ENCODE measurements around the gene NELL2. TPM values are rescaled to one million over a fixed set of nuclear protein-coding genes. Genes with fewer than 3 reads are reported as not detected.

The NELL2 gene
- total RNA-seq, 1 experiment from 2014 or later = 1.1 TPM

DNA sequence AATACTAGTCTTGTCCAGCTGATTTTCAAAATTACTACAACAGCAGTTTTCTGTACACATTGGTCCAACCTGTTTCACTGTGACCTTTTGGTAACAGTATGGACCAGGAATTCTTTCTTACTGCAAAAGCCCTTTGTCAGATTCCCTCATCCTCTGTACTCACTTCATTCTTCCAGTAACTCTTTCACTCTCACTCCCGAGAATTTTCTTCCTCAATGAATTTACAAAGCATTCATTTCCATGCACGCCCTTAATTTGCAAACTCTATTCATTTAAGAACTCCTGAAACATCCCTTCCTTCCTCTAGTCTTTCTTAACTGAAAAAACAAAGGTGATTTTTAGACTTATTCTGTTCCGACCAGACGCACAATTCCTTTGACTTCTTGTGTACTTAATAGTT, 238.2 kb downstream of the NELL2 start:
- no peak overlapping the region for H3K4me3 ChIP-seq (replicated peaks in 1 of 2; ENCODE audit: low read depth in 1 of 2, low read length in 2 of 2)
- no peak overlapping the region for H3K9ac ChIP-seq (ENCODE audit: low read length)
- H3K9me2 ChIP-seq (ENCODE audit: insufficient read depth) = no peaks in the 10 kb centered on the region
- intact Hi-C loops (cut with micrococcal nuclease) = no loop called here
- H3K36me3 ChIP-seq (ENCODE audit: control insufficient read depth in 1 of 2, insufficient read depth in 2 of 2, low read length in 2 of 2) = no peaks in the 10 kb centered on the region
- ATAC-seq = no peak
- H4K20me1 ChIP-seq (ENCODE audit: insufficient read depth) = no peaks in the 10 kb centered on the region
- H3K4me2 ChIP-seq (ENCODE audit: low read length) = no peak overlapping the region
- POLR2A ChIA-PET = no interaction called here
- H3K27ac ChIP-seq (ENCODE audit: low read depth, low read length) = no peak overlapping the region
- H3K4me1 ChIP-seq (ENCODE audit: control insufficient read depth in 1 of 2, insufficient read depth in 2 of 2, low read length in 2 of 2) = no peaks in the 10 kb centered on the region
- no peaks in the 10 kb centered on the region for H3K9me3 ChIP-seq (ENCODE audit: control insufficient read depth in 1 of 2, insufficient read depth in 1 of 2, low read depth in 1 of 2, low read length in 2 of 2)
- BruUV-seq (replicated peaks) = no TSS peak
- CTCF ChIA-PET = no interaction called here
- RAD21 ChIA-PET (ENCODE audit: low non-redundant PET in 1 of 2, low total read pairs in 2 of 2, uncharacterized antibody in 2 of 2, unreplicated experiment in 2 of 2) = no interaction called here
- no peak for TF ChIP-seq MAX (IDR thresholded peaks at IDR 0.05)
- TF ChIP-seq EZH2phosphoT487 (IDR thresholded peaks at IDR 0.05; ENCODE audit: borderline replicate concordance) = no peak
- no peak for TF ChIP-seq POLR2A (IDR thresholded peaks at IDR 0.05; ENCODE audit: borderline replicate concordance, extremely low read depth, insufficient read depth, insufficient read length)
- no peak for TF ChIP-seq YY1 (IDR thresholded peaks at IDR 0.05; ENCODE audit: extremely low read depth, insufficient replicate concordance, low read depth, low read length)
- H3K27me3 ChIP-seq (ENCODE audit: insufficient read depth, low read length) = no peaks in the 10 kb centered on the region; the same call in 1 of the 2 replicates
- no peak for DNase-seq (ENCODE audit: low read depth, low spot score)
- no peaks in the 10 kb centered on the region for H3K79me2 ChIP-seq (ENCODE audit: insufficient read depth, low read length)
- H2AFZ ChIP-seq (ENCODE audit: low read depth, low read length, poor library complexity, severe bottlenecking) = no peak overlapping the region

DNA sequence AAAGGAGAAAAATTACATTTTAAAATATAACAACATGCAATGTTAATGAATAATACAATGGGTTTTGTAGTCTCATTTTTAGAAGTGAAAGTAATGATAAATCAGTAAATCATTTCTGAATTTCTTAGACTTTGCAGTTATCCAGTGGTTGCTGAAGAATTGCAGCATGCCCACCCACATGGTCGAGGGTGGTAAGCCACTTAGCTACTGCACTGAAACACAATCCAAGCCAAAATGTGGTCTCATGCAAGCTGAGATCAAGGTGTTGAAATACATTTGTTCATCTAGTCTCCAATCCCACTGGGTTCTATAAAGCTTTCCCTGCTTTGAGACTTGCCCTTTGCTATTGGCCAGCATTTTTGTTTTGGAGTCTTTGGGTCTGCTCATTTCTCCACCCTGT, 247.9 kb downstream of the NELL2 start:
- H3K36me3 ChIP-seq (ENCODE audit: control insufficient read depth in 1 of 2, insufficient read depth in 2 of 2, low read length in 2 of 2) = no peaks in the 10 kb centered on the region
- H3K9ac ChIP-seq (ENCODE audit: low read length) = no peak overlapping the region
- no peak overlapping the region for H3K4me2 ChIP-seq (ENCODE audit: low read length)
- no peaks in the 10 kb centered on the region for H3K27me3 ChIP-seq (ENCODE audit: insufficient read depth, low read length)
- no peak overlapping the region for H3K27ac ChIP-seq (ENCODE audit: low read depth, low read length)
- no peak overlapping the region for H2AFZ ChIP-seq (ENCODE audit: low read depth, low read length, poor library complexity, severe bottlenecking)
- H3K9me3 ChIP-seq (ENCODE audit: control insufficient read depth in 1 of 2, insufficient read depth in 1 of 2, low read depth in 1 of 2, low read length in 2 of 2) = no peaks in the 10 kb centered on the region
- ChIA-PET POLR2A (no interaction called here), RAD21 (ENCODE audit: low non-redundant PET in 1 of 2, low total read pairs in 2 of 2, uncharacterized antibody in 2 of 2, unreplicated experiment in 2 of 2) (no interaction called here), CTCF (no interaction called here)
- no peak for DNase-seq (ENCODE audit: low read depth, low spot score)
- intact Hi-C loops (cut with micrococcal nuclease) = no loop called here
- H3K4me3 ChIP-seq (replicated peaks in 1 of 2; ENCODE audit: low read depth in 1 of 2, low read length in 2 of 2) = no peak overlapping the region
- no peaks in the 10 kb centered on the region for H4K20me1 ChIP-seq (ENCODE audit: insufficient read depth)
- no peaks in the 10 kb centered on the region for H3K4me1 ChIP-seq (ENCODE audit: control insufficient read depth in 1 of 2, insufficient read depth in 2 of 2, low read length in 2 of 2)
- H3K79me2 ChIP-seq (ENCODE audit: insufficient read depth, low read length) = no peaks in the 10 kb centered on the region
- H3K9me2 ChIP-seq (ENCODE audit: insufficient read depth) = no peaks in the 10 kb centered on the region; the same call in 1 of the 2 replicates
- ATAC-seq = no peak
- no TSS peak for BruUV-seq (replicated peaks)
- TF ChIP-seq SP1 (IDR thresholded peaks at IDR 0.05; ENCODE audit: low read depth) (no peak), SRF (IDR thresholded peaks at IDR 0.05; ENCODE audit: low read depth) (no peak), JUND (IDR thresholded peaks at IDR 0.05) (no peak), EZH2 (IDR thresholded peaks at IDR 0.05) (no peak), CTCF (IDR thresholded peaks at IDR 0.05 in 2 of 3, conservative IDR thresholded peaks at IDR 0.05 in 1 of 3; ENCODE audit: borderline replicate concordance in 1 of 3, insufficient read depth in 1 of 3, low read depth in 2 of 3, low read length in 2 of 3) (no peak), YY1 (IDR thresholded peaks at IDR 0.05; ENCODE audit: extremely low read depth, insufficient replicate concordance, low read depth, low read length) (no peak), ELF1 (IDR thresholded peaks at IDR 0.05; ENCODE audit: borderline replicate concordance, low read depth) (no peak), FOSL1 (IDR thresholded peaks at IDR 0.05; ENCODE audit: low read depth) (no peak), RAD21 (IDR thresholded peaks at IDR 0.05; ENCODE audit: low read depth) (no peak), ZNF274 (IDR thresholded peaks at IDR 0.05; ENCODE audit: low read depth, low read length) (no peak), EZH2phosphoT487 (IDR thresholded peaks at IDR 0.05; ENCODE audit: borderline replicate concordance) (no peak), CBX3 (IDR thresholded peaks at IDR 0.05; ENCODE audit: low read depth) (no peak), ZFX (IDR thresholded peaks at IDR 0.05) (no peak)
- TF ChIP-seq, protein P1, sequence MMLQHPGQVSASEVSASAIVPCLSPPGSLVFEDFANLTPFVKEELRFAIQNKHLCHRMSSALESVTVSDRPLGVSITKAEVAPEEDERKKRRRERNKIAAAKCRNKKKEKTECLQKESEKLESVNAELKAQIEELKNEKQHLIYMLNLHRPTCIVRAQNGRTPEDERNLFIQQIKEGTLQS (IDR thresholded peaks at IDR 0.05) = no peak
- TF ChIP-seq, protein P2, sequence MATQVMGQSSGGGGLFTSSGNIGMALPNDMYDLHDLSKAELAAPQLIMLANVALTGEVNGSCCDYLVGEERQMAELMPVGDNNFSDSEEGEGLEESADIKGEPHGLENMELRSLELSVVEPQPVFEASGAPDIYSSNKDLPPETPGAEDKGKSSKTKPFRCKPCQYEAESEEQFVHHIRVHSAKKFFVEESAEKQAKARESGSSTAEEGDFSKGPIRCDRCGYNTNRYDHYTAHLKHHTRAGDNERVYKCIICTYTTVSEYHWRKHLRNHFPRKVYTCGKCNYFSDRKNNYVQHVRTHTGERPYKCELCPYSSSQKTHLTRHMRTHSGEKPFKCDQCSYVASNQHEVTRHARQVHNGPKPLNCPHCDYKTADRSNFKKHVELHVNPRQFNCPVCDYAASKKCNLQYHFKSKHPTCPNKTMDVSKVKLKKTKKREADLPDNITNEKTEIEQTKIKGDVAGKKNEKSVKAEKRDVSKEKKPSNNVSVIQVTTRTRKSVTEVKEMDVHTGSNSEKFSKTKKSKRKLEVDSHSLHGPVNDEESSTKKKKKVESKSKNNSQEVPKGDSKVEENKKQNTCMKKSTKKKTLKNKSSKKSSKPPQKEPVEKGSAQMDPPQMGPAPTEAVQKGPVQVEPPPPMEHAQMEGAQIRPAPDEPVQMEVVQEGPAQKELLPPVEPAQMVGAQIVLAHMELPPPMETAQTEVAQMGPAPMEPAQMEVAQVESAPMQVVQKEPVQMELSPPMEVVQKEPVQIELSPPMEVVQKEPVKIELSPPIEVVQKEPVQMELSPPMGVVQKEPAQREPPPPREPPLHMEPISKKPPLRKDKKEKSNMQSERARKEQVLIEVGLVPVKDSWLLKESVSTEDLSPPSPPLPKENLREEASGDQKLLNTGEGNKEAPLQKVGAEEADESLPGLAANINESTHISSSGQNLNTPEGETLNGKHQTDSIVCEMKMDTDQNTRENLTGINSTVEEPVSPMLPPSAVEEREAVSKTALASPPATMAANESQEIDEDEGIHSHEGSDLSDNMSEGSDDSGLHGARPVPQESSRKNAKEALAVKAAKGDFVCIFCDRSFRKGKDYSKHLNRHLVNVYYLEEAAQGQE (IDR thresholded peaks at IDR 0.05; ENCODE audit: low read depth) = no peak

Data from HCT116 (cell line).